Activated naive CD4-positive, alpha-beta T cell treated with anti-CD3 and anti-CD28 coated beads, Interleukin-2, amount 50 U/mL, for 16 hours (primary cell): ENCODE measurements around the gene LYPD6.

Experiments used
- DNase-seq: peaks from one replicate; pipeline ENCODE4 v3.0.0-alpha.2; 2020

Gene LYPD6

DNA sequence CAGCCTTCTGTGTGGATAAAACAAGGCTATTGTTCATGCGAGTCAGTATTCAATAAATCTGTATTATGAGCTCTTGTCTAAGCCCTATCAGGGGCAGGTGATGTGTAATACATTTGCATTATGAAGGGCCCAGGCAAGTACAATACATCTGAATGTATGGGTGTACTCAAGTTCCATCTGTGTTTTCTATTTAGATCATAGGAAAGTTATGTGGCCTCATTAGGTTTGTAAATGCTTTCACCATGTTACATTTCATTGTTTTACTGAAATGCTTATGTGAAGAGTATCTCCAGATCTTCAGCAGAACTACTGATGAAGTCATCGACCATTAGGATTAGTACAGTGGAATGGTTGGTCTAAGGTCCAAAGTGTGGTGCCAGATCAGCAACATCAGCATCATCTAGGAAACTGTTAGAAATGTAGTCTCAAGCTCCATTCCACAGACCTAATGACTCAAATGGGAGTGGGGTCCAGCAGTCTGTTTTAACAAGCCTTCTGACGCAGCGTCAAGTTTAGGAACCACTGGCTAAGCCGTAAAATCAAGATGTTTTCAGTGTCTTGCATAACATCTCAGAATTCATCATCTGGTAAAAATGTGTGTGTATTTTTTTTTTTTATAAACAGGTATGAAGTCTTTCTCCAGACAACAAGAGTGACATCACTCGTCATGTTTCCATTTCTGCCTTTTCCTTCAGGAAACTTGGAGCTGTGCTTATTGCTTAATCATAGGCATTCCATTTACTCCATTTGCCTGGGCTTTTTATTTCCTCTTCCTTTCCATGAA, 80.5 kb downstream of the LYPD6 start:
- DNase-seq, result no peak

DNA sequence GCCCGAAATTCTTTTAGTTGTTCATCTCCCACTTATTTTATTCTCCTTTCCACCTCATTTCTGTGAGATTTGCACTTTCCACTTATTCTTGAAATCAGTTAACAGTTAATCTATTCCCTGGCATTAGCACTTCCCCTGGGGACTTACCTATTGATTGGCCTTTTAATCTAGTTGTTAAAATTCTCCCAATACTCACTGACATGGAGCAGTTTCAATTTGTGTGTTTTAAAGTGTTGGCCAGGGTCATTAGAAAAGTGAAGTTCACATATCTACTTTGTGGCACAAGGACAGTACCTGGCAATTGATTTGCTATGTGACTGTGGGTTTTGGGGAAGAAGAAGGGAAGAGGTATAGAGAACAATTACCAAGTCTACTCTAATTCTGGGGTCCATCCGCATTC, 83.1 kb downstream of the LYPD6 start:
- DNase-seq, result no peak

DNA sequence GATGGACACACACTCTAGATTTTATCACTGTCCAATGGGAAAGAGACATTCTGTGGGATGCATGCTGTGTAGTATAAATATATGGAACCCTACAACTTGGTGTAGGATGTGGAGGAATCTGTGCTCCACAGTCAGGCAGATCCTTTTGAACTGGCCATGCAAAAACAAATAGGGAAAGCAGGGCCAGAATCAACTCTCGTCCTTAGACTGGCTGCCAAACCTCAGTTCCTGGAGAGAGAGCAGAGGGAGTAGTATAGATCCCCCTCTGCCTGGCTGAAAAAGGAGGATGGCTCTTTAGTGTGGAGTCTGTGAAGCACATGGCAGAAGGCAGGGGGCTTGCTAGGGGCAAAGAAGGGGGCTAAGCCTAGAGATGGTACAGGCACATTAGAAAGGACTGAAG, 84.7 kb downstream of the LYPD6 start:
- DNase-seq, result no peak

DNA sequence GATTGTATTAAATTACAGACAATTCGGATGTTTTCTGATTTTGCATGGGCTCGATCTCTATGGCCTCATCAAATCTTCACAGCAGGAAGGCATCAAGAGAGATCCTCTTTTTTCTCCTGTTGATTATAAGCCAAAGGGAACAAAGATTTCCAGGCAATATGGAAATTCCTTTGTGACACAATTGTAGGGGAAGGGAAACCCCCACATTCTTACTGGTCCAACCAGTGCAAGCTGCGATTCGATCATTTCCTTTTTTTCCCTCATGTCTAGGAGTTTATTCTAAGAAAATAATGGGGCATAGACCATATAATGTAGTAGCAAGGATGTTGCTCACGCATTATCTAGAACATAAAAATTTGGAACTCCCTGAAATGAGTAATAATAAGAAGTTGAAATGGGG, 87.7 kb downstream of the LYPD6 start:
- no peak for DNase-seq

DNA sequence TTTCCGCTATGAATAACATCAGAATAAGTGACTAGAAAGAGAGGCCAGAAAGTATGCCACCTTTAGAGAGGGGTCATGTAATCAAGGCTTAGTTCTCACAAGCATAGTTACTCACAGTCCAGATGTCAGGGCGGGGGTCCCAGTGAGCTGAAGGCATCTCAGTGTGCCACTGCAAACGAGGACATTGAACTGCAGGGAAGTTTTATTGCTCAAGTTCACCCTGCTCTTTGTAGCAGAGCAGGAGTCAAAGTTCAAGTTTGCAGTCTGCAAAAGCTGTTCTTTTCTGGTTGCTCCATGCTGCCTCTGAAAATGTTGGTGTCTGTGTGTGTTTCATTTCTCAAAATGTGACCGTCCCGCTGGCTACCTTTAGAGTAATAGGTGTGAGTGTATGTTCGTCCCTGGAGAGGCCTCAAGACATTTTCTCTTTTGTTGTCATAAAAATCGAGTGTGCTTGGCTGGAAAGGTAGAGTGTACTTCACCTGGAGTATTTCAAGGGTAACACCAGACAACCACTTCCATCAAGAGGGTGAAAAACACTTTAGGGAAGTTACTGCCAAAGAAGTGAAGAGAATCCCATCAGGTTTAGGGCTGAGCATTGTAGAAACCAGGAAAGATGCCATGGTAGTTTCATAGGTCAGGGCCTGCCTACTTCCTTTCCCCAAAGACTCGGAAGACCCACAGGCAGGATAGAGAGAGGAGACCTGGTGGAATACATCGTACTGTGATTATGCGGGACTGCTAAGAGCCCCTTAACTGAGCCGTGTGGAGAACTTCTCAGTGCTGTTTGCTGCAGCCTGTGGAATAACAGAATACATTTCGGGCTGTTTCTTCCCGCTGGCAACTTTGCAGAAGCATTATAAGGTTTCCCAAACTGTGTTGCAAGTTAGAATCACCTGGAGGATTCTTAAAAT, 89.9 kb downstream of the LYPD6 start:
- DNase-seq, result no peak

DNA sequence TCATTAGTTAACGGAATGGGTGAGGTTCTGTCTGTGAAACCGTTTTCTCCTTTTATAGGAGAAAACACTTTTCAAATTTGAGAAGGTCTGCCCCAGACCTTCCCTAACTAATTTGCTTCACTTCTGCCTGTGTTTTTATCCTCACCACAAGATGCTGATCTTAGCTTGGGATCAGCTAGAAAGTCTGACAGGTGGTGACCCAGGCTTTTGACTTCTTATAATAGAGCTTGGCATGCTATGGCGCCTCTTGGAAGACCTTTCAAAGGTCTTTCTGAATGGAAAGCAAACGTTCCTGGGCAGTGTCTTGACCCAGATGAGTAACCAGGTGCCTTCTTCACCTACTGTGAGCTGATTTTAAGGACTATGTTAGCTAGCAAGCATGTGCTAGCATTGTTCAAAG, 91.4 kb downstream of the LYPD6 start:
- DNase-seq, result no peak

DNA sequence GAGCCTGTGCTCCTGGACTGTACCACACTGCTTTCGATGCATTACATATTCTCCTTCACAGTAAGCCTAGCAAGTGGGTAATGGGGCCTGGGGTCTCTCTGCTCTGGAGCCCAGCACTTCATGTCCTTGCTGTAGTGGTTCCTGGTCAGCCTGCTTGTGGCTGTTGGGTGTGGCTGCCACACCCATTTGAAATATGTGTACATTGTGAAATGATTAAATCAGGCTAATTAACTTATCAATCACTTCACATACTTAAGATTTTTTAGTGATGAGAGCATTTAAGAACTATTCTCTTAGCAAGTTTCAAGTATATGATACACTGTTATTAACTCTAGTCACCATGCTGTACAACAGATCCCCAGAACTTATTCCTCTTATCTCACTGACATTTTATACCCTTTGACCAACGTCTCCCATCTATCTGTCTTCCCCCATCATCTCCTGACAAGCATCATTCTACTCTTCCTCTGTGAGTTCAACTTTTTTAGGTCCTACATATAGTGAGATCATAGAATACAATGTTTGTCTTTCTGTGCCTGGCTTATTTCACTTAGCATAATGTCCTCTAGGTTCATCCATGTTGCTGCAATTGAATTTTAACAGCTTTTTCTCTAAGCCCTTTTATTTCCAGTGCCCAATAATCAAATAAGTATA, 92.1 kb downstream of the LYPD6 start:
- no peak for DNase-seq

DNA sequence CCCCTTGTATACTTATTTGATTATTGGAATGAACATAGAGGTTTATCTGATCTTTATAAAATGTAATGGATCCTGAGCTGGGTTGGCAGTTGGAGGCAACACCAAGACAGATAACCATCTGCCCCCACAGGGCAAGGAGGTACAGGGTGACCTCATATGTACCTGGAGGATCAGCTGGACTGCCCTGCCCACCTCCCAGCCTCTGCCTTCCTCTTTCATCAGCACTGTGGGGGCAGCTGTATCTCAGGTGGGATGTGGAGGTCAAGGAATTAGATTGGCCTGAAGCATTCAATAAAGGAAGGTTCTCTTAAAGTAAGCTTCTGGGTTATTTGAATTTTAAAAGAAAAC, 92.6 kb downstream of the LYPD6 start:
- DNase-seq, result no peak

DNA sequence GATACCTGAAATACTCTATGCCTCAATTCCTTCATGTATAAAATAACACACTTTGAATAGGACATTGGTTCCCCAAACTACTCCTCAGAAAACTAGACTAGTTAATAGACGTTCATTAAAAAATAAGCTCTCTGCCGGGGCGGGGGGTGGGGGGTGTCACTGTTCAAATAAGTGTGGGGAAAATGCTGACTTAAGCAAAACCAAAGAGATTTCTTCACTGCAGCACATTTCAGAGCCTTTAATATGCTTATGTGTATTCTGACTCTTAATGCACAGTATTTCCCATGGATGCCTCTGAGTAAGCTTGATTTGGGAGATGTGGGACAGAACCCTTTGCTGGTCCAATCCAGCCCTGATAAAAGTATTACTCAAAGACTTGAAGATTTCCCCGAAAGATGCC, 93.2 kb downstream of the LYPD6 start:
- no peak for DNase-seq

DNA sequence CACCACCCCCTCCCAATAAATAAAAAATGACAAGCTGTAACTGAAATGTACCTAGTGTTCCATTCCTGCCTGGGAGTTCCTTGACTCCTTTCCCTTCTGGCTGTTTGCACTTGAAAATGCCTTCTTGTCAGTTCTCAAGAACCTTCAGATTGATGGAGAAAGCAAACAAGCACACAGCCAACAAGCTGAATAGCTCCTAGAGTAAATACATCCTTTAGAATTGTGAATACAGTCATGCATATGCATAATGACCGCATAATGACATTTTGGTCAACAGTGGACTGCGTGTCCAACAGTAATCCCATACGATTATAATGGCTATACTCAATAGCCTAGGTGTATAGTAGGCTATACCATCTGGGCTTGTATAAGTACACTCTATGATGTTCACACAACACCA, 97.0 kb downstream of the LYPD6 start:
- no peak for DNase-seq

DNA sequence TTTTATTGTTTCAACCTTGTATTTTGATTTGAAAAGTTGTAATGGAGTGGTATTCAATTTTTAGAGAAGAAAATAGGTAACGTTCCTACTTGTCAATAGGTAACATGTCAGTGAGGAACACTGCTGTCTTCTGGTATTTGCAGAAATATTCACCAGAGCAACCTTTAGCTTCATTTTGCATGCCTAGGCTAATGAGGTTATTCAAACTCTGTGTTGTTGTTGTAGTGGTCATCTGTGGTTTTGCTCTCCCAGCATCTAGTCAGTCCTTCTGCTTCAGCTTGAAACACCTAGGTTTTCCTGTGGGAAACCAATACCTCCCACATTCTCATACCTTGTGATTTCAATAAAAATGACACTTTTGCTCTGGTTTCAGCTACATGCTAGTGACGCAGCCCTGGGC, 98.4 kb downstream of the LYPD6 start:
- DNase-seq, result no peak

DNA sequence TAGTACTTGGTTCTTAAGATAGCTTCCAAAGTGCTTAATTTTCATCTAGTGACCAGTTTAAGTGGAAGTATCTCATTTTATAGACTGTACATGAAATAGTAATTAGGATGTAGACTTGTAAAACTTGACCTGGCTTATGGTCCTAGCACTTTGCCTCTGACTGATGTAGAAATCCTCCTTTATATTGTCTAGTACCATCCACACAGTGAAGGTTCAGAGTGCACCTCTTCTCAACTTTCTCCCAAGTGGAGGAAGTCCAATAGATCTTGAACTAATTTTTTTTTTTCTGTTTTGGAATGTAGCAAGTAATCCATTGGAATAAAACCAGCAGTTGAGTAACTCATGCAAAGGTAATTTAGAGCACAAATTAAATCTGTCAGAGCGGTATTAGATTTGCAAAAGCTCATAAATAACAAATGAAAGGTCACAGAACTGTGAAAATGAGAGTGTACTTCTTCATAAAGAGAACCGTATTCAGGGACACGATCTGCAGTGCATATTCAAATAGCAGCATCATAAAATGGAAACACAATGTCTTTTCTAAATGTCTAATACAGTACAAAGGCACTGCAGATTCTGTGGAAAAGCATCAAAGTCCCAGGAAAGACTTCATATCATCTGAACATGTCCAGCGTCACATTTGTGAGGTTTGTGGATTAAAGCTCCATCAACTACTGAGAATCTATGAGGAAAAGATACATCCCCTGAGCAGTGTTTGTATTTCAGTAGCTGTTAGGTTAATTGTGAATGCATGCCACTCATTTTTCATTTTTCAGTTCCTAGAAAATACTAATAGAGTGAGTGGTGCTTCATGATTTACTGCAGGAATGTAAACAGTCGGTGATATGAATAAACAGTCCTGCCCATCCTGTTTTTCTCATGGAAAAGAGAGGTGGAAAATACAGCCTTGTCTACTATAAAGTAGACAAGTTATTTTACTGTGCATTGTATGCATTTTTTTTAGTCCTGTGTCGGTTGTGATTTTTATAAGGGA, 100.7 kb downstream of the LYPD6 start:
- DNase-seq, result no peak

DNA sequence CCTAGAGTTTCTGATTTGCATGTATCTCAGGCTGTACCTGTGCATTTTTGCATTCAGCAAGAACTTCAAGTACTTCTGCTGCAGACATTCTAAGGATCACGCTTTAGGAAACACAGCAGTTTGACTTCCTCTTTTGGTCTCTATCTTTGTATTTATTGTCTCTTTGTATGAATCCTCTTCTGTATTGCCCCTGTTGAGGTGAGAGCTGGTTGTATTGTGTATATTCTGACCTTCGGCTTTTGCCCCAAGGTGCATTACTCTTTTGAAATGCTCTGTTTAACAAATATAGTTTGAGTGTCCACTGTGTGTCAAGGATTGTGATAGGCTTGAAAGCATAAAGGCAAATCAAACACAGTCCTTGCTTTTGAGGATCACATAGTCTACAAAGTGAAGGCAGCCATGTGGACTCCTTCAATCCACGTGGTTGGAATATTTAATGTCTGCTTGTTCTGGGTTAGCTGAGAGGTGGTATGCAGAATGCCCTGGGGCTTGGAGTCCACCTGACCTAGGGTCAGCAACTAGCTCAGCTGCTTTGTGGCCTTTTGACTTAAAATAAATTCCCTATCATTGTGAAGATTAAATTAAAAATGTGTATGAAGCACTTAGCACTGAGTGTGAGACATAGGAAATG, 108.1 kb downstream of the LYPD6 start:
- DNase-seq, result no peak

DNA sequence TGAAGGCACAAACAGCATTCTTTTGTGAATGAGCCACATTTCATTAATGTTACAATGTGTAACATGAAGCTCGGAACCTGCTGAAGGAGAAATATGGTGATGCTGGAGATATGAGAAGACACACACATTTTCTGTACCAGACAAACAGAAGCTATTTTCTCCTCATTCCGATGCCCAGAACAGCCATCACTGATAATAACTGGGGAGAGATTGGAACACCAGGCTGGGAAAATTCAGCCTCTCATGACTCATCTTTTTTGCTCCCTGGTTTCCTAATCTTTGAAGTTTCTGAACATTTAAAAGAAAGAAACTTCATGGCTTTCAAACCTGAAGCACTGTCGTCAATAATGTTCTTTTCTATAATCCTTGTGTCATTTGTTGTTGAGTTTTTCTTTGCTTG, 110.9 kb downstream of the LYPD6 start:
- DNase-seq, result no peak

DNA sequence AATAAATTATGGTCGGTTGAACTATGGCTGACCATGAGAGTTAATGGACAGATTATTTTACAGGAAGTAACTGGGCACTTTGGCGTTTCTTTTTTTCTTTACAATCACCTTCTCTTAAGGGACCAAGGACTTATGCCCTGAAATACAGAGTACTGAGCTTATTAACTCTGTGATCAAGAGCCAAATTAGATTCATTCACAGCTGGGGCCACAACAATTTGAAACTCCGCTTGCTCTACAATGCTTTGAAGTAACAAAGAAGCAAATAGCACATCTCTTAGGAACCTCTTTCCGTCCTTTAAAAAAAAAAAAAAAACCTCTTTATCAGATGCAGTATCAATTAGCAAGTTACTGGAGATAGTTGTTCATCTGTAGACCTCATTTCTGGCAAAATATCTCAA, 112.0 kb downstream of the LYPD6 start:
- no peak for DNase-seq

DNA sequence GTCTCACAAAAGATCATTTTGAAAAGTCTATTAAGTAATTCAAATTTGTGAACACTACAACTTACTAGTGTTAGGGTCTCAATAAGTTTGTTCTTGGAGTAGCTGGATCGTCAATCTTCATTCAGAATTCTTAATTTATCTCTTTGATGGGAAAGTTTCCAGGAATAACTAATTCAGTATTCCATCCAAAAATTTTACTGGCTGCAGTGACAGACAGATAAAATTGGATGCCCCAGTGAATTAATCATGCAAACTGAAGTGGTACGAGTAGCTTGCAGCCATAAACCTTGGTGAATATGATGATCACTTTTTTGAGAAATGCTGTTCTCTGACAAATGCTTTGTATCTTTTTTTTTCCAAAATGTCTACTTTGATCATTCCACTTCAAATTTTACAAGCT, 112.8 kb downstream of the LYPD6 start:
- DNase-seq, result no peak

DNA sequence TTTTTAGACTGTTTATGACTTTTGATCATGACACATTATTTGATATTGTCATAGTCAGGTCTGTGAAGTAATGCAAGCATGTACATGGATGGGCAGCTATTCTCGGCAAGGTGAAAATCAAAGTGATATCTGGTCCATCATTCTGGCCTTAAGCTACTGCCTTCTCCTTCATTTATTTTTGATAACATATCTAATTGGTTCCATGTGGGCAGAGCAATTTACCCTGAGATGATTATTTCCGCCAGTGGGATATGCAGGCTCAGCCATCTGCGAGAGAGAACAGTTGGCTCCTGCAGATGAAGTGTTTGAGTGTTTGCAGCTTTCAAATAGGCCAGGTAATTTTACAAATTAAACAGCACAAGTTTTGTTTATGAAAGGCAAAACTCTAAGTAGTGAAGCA, 116.4 kb downstream of the LYPD6 start:
- no peak for DNase-seq

DNA sequence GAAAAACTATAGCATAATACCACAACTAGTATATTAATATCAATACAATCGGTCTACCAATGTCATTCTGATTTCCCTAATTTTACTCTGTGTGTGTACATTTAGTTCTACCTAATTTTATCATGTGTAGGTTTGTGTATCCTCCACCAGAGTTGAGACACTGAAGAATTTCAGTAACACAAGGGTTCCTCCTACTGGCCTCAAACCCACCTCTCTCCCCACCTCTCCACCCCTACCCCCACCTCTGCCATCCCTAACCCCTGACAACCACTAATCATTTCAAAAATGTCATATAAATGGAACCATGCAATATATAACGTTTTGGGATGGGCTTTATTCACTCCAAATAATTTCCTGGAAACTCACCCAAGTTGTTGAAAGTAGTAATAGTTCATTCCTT, 117.9 kb downstream of the LYPD6 start:
- DNase-seq, result no peak

DNA sequence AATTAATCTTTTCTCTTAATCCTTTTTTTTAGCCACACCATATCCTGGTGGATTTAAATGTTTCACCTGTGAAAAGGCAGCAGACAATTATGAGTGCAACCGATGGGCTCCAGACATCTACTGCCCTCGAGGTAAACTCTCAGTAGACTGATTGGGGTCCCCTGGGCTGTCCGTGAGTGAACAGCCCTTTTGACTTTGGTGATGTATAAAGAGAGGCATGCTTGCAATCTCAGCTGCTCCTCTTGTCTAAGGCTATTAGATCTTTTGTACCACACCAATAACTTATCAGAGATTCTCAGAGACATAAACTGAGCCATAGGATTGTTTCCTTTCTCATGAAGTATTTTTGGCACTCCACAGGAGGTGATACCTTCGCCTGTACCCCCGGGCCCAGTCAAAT, 118.6 kb downstream of the LYPD6 start:
- no peak for DNase-seq

DNA sequence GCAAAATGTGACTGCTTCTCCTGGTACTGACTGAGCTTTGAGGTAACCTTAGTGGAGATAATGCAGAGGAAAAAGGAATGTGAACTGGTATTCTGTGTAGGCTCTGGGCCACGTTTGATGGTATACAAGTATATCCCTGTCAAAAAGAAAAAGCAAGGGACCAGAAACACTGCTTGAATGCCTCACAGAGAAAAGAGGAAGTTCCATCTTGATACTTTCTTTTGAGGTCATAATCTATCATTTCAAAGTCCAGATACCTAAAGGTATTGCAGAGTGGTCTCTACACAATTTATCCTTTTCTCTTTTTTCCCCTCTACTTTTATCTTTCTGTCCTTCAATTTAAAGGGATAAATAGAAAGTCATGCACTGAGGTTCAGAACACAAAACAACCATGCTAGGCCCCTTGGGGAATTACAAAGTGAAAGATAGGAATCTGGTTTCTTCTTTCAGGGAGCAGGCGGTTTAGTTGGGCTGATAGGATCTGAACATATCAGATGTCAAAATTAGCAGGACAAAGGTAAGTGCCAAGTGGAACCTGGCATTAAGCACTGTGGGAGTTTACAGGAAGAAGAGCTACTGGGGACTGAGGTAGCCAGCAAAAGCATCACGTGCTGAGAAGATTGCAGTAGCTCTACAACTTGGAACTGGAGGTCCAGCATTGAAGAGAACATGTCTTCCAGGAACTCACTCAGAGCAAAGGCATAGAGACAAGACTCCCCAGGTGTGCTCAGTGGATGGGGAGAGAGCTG, 121.2 kb downstream of the LYPD6 start:
- DNase-seq, result no peak

DNA sequence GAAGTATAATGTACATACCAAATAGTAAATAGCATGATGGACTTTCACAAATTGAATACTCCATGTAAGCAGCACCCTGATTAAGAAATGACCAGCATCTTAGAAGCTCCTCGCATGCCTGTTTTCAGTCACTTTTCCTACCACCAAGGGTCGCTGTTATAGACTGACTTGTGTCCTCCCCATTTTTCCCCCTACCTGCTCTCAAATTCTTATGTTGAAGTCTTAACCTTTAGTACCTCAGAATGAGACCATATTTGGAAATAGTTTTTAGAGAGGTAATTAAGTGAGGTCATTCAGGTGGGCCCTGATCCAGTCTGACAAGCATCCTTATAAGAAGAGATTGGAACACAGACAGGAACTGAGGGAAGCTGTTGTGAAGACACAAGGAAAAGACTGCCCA, 125.9 kb downstream of the LYPD6 start:
- no peak for DNase-seq
